ENCODE results near the gene RNF227.

RNF227 gene

GRCh38 chr17:7882629-7883028 is 33.5 kb downstream of the RNF227 start (continued):
- TF ChIP-seq PATZ1 (CRISPR knock-in tag; IDR thresholded peaks at IDR 0.05; ENCODE audit: borderline replicate concordance): no peak
- no peak for TF ChIP-seq ARNTL (CRISPR knock-in tag; IDR thresholded peaks at IDR 0.05; ENCODE audit: borderline replicate concordance, low read depth)

- TF ChIP-seq ZFP3 (CRISPR knock-in tag; IDR thresholded peaks at IDR 0.05) (no peak), POU6F1 (CRISPR knock-in tag; IDR thresholded peaks at IDR 0.05; ENCODE audit: borderline replicate concordance, low read depth) (no peak), ZNF70 (CRISPR knock-in tag; IDR thresholded peaks at IDR 0.05) (no peak), ZNF8 (CRISPR knock-in tag; IDR thresholded peaks at IDR 0.05) (no peak), CSDC2 (CRISPR knock-in tag; IDR thresholded peaks at IDR 0.05) (no peak), OSR1 (CRISPR knock-in tag; IDR thresholded peaks at IDR 0.05) (no peak), ZC3H10 (CRISPR knock-in tag; IDR thresholded peaks at IDR 0.05) (no peak), ZNF565 (CRISPR knock-in tag; conservative IDR thresholded peaks at IDR 0.05; ENCODE audit: low read depth) (no peak), PPARA (CRISPR knock-in tag; IDR thresholded peaks at IDR 0.05; ENCODE audit: borderline replicate concordance) (no peak), ARNTL (CRISPR knock-in tag; IDR thresholded peaks at IDR 0.05; ENCODE audit: borderline replicate concordance, low read depth) (no peak)
- no peak for ATAC-seq
These were observed 34.0 kb downstream of the RNF227 start for GRCh38 chr17:7882068-7882467.

- TF ChIP-seq POU6F1 (CRISPR knock-in tag; IDR thresholded peaks at IDR 0.05; ENCODE audit: borderline replicate concordance, low read depth) (no peak), ZFP3 (CRISPR knock-in tag; IDR thresholded peaks at IDR 0.05) (no peak; the same call in 1 of the 2 replicates), ZNF565 (CRISPR knock-in tag; conservative IDR thresholded peaks at IDR 0.05; ENCODE audit: low read depth) (no peak), CSDC2 (CRISPR knock-in tag; IDR thresholded peaks at IDR 0.05) (no peak), ARNTL (CRISPR knock-in tag; IDR thresholded peaks at IDR 0.05; ENCODE audit: borderline replicate concordance, low read depth) (no peak)
- peak; percentile 32 for ATAC-seq
These were observed 34.6 kb downstream of the RNF227 start for GRCh38 chr17:7881276-7882054.

GRCh38 chr17:7880076-7880868 is 35.8 kb downstream of the RNF227 start:
- ATAC-seq: no peak
- no peak for TF ChIP-seq CREB5 (CRISPR knock-in tag; IDR thresholded peaks at IDR 0.05; ENCODE audit: low read depth)
- no peak for TF ChIP-seq ESRRG (CRISPR knock-in tag; IDR thresholded peaks at IDR 0.05)
- no peak for TF ChIP-seq BACH2 (CRISPR knock-in tag; IDR thresholded peaks at IDR 0.05; ENCODE audit: borderline replicate concordance)
- TF ChIP-seq OSR1 (CRISPR knock-in tag; IDR thresholded peaks at IDR 0.05): no peak
- no peak for TF ChIP-seq ZNF8 (CRISPR knock-in tag; IDR thresholded peaks at IDR 0.05)
- TF ChIP-seq TSHZ2 (CRISPR knock-in tag; IDR thresholded peaks at IDR 0.05): no peak
- TF ChIP-seq CSRNP3 (CRISPR knock-in tag; IDR thresholded peaks at IDR 0.05): no peak
- TF ChIP-seq ZNF70 (CRISPR knock-in tag; IDR thresholded peaks at IDR 0.05): no peak
- no peak for TF ChIP-seq SNAI2 (CRISPR knock-in tag; IDR thresholded peaks at IDR 0.05)
- TF ChIP-seq ZFP30 (CRISPR knock-in tag; IDR thresholded peaks at IDR 0.05): no peak
- TF ChIP-seq CSDC2 (CRISPR knock-in tag; IDR thresholded peaks at IDR 0.05): no peak
- no peak for TF ChIP-seq PPARA (CRISPR knock-in tag; IDR thresholded peaks at IDR 0.05; ENCODE audit: borderline replicate concordance)

Data from SK-N-SH treated with all-trans-retinoic acid at 6 μM for 48 hours (cell line).